ENCODE data around the gene RAB40A.

Gene RAB40A

GRCh38 chrX:103524747-103525146, 5.5 kb upstream of the RAB40A start:
- no peaks in the 10 kb centered on the region for H3K79me2 ChIP-seq (ENCODE audit: insufficient read depth, low read length)
- H3K4me3 ChIP-seq (ENCODE audit: low read length, poor library complexity, severe bottlenecking): no peak overlapping the region
- H3F3A ChIP-seq (ENCODE audit: low read depth): no peaks in the 10 kb centered on the region
- H4K20me1 ChIP-seq (ENCODE audit: insufficient read depth, low read length, poor library complexity, severe bottlenecking): no peaks in the 10 kb centered on the region
- no peaks in the 10 kb centered on the region for H3K27me3 ChIP-seq (ENCODE audit: insufficient read depth, low read length, poor library complexity, severe bottlenecking)
- H3K9me3 ChIP-seq (ENCODE audit: insufficient read depth, low read depth, low read length): no peaks in the 10 kb centered on the region
- no peaks in the 10 kb centered on the region for H3K4me1 ChIP-seq (ENCODE audit: insufficient read depth, low read length, poor library complexity, severe bottlenecking)
- H3K36me3 ChIP-seq (ENCODE audit: insufficient read depth, low read length): no peaks in the 10 kb centered on the region
- TF ChIP-seq, protein P1, sequence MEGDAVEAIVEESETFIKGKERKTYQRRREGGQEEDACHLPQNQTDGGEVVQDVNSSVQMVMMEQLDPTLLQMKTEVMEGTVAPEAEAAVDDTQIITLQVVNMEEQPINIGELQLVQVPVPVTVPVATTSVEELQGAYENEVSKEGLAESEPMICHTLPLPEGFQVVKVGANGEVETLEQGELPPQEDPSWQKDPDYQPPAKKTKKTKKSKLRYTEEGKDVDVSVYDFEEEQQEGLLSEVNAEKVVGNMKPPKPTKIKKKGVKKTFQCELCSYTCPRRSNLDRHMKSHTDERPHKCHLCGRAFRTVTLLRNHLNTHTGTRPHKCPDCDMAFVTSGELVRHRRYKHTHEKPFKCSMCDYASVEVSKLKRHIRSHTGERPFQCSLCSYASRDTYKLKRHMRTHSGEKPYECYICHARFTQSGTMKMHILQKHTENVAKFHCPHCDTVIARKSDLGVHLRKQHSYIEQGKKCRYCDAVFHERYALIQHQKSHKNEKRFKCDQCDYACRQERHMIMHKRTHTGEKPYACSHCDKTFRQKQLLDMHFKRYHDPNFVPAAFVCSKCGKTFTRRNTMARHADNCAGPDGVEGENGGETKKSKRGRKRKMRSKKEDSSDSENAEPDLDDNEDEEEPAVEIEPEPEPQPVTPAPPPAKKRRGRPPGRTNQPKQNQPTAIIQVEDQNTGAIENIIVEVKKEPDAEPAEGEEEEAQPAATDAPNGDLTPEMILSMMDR (conservative IDR thresholded peaks at IDR 0.05; ENCODE audit: low read length): no peak
- TF ChIP-seq EZH2phosphoT487 (IDR thresholded peaks at IDR 0.05; ENCODE audit: borderline replicate concordance): no peak
- no peak overlapping the region for H2AFZ ChIP-seq (ENCODE audit: low read length)
- no peak overlapping the region for H3K9ac ChIP-seq (ENCODE audit: low read depth, low read length, poor library complexity, severe bottlenecking)
- H3K4me2 ChIP-seq (ENCODE audit: low read depth, low read length, poor library complexity, severe bottlenecking): no peak overlapping the region
- H3K9me2 ChIP-seq (replicated peaks; ENCODE audit: low read depth, low read length): no peaks in the 10 kb centered on the region

GRCh38 chrX:103523605-103524004, 4.3 kb upstream of the RAB40A start:
- no peak overlapping the region for H2AFZ ChIP-seq (ENCODE audit: low read length)
- no peak overlapping the region for H3K4me3 ChIP-seq (ENCODE audit: low read length, poor library complexity, severe bottlenecking)
- no peaks in the 10 kb centered on the region for H3K9me3 ChIP-seq (ENCODE audit: insufficient read depth, low read depth, low read length)
- H3K79me2 ChIP-seq (ENCODE audit: insufficient read depth, low read length): no peaks in the 10 kb centered on the region
- no peak for TF ChIP-seq EZH2phosphoT487 (IDR thresholded peaks at IDR 0.05; ENCODE audit: borderline replicate concordance)
- TF ChIP-seq, protein P1 (conservative IDR thresholded peaks at IDR 0.05; ENCODE audit: low read length): no peak
- no peaks in the 10 kb centered on the region for H4K20me1 ChIP-seq (ENCODE audit: insufficient read depth, low read length, poor library complexity, severe bottlenecking)
- H3K4me2 ChIP-seq (ENCODE audit: low read depth, low read length, poor library complexity, severe bottlenecking): no peak overlapping the region
- no peak overlapping the region for H3K9ac ChIP-seq (ENCODE audit: low read depth, low read length, poor library complexity, severe bottlenecking)
- no peaks in the 10 kb centered on the region for H3K4me1 ChIP-seq (ENCODE audit: insufficient read depth, low read length, poor library complexity, severe bottlenecking)
- no peaks in the 10 kb centered on the region for H3K36me3 ChIP-seq (ENCODE audit: insufficient read depth, low read length)
- H3K9me2 ChIP-seq (replicated peaks; ENCODE audit: low read depth, low read length): no peaks in the 10 kb centered on the region
- no peaks in the 10 kb centered on the region for H3F3A ChIP-seq (ENCODE audit: low read depth)
- H3K27me3 ChIP-seq (ENCODE audit: insufficient read depth, low read length, poor library complexity, severe bottlenecking): no peaks in the 10 kb centered on the region

GRCh38 chrX:103520386-103520785, 1.1 kb upstream of the RAB40A start:
- Histone ChIP-seq H3K4me2 (ENCODE audit: low read depth, low read length, poor library complexity, severe bottlenecking) (no peak overlapping the region), H4K20me1 (ENCODE audit: insufficient read depth, low read length, poor library complexity, severe bottlenecking) (no peaks in the 10 kb centered on the region), H3K36me3 (ENCODE audit: insufficient read depth, low read length) (no peaks in the 10 kb centered on the region), H3K9me2 (replicated peaks; ENCODE audit: low read depth, low read length) (no peaks in the 10 kb centered on the region), H3K9me3 (ENCODE audit: insufficient read depth, low read depth, low read length) (no peaks in the 10 kb centered on the region), H3K79me2 (ENCODE audit: insufficient read depth, low read length) (no peaks in the 10 kb centered on the region), H3K4me3 (ENCODE audit: low read length, poor library complexity, severe bottlenecking) (no peak overlapping the region), H3K9ac (ENCODE audit: low read depth, low read length, poor library complexity, severe bottlenecking) (no peak overlapping the region), H2AFZ (ENCODE audit: low read length) (no peak overlapping the region), H3F3A (ENCODE audit: low read depth) (no peaks in the 10 kb centered on the region), H3K27me3 (ENCODE audit: insufficient read depth, low read length, poor library complexity, severe bottlenecking) (no peaks in the 10 kb centered on the region), H3K4me1 (ENCODE audit: insufficient read depth, low read length, poor library complexity, severe bottlenecking) (no peaks in the 10 kb centered on the region)
- TF ChIP-seq, protein P1 (conservative IDR thresholded peaks at IDR 0.05; ENCODE audit: low read length): no peak
- TF ChIP-seq EZH2phosphoT487 (IDR thresholded peaks at IDR 0.05; ENCODE audit: borderline replicate concordance): no peak

All from Loucy (cell line).